OCI-LY3 (cell line): Measurements from ENCODE around the gene SLC8A1.

Experiments
- CTCF ChIP-seq: fragments of 200-600, 300-600 bp; sonication (generic); IDR thresholded peaks from 2 replicates; pipeline ENCODE4 v1.5.1; 2014; ENCODE audit warnings: antibody characterized with exemption, low read length, low read depth
- EZH2phosphoT487 ChIP-seq: fragments of 200-600 bp; shearing (Covaris generic); IDR thresholded peaks from 2 replicates; pipeline ENCODE4 v1.6.1; 2018; ENCODE audit warnings: antibody characterized with exemption, mixed run types, low read depth

- TF ChIP-seq CTCF: no peak
- no peak for TF ChIP-seq EZH2phosphoT487
These were observed 20.3 kb downstream of the SLC8A1 start for GRCh38 chr2:40431600-40431955.
